CD4-positive, alpha-beta memory T cell (primary cell): ENCODE measurements around the gene PPTC7. TPM values are rescaled to one million over a fixed set of nuclear protein-coding genes. Genes with fewer than 3 reads are reported as not detected.

ENCODE experiments used
- CTCF ChIA-PET: fragments of 350-600 bp; sonication (Branson Sonifier 250); formaldehyde crosslinking; loops from one replicate; lab custom pipeline; 2021; ENCODE audit warnings: inconsistent platforms; ENCODE audit not compliant: partially characterized antibody; lab: Charles Lee
- POLR2A ChIA-PET: fragments of 350-600 bp; sonication (Branson Sonifier 250); formaldehyde crosslinking; loops from one replicate; lab custom pipeline; 2021; ENCODE audit not compliant: partially characterized antibody; lab: Charles Lee
- DNase-seq, 5 donors: peaks; one replicate each; pipeline versions ENCODE4 v3.0.0 to v3.0.0-alpha.2; 2020 to 2022; ENCODE audit warnings: mixed read lengths in 1 of 5
- H3K27ac ChIP-seq: one replicate; pipeline ENCODE4 v1.7.0; 2013; ENCODE audit warnings: low read depth, low read length
- H3K27me3 ChIP-seq: 2 replicates; pipeline ENCODE4 v1.7.0; 2013; ENCODE audit warnings: mild to moderate bottlenecking, low read length, moderate library complexity; ENCODE audit not compliant: insufficient read depth
- H3K36me3 ChIP-seq: 2 replicates; pipeline ENCODE4 v1.7.0; 2013; ENCODE audit warnings: mild to moderate bottlenecking, low read length, moderate library complexity; ENCODE audit not compliant: insufficient read depth
- H3K4me1 ChIP-seq: 2 replicates; pipeline ENCODE4 v1.7.0; 2013; ENCODE audit warnings: mild to moderate bottlenecking, low read length, moderate library complexity; ENCODE audit not compliant: insufficient read depth
- H3K4me3 ChIP-seq, 2 donors: one replicate each; pipeline ENCODE4 v1.7.0; 2013; ENCODE audit warnings: low read length in 2 of 2, mild to moderate bottlenecking in 1 of 2
- H3K9me3 ChIP-seq, 2 donors: one replicate each; pipeline ENCODE4 v1.7.0; 2013; ENCODE audit warnings: low read length in 2 of 2, control low read depth in 1 of 2; ENCODE audit not compliant: control insufficient read depth in 1 of 2
- H3K27ac Mint-ChIP-seq, 7 donors: one replicate each; pipeline ENCODE4 v1.8.0; 2020 to 2021; ENCODE audit warnings: mixed read lengths in 7 of 7, mild to moderate bottlenecking in 6 of 7, inconsistent platforms in 3 of 7, moderate library complexity in 3 of 7
- H3K27me3 Mint-ChIP-seq, 2 donors: one replicate each; pipeline ENCODE4 v1.8.0; 2020 to 2021; ENCODE audit warnings: mixed read lengths in 2 of 2
- H3K36me3 Mint-ChIP-seq, 2 donors: one replicate each; pipeline ENCODE4 v1.8.0; 2020 to 2021; ENCODE audit warnings: mixed read lengths in 2 of 2, inconsistent platforms in 1 of 2, mild to moderate bottlenecking in 1 of 2
- H3K4me1 Mint-ChIP-seq, 4 donors: one replicate each; pipeline ENCODE4 v1.8.0; 2020 to 2021; ENCODE audit warnings: mixed read lengths in 4 of 4, mild to moderate bottlenecking in 1 of 4
- H3K4me3 Mint-ChIP-seq, 8 donors: one replicate each; pipeline ENCODE4 v1.8.0; 2020 to 2021; ENCODE audit warnings: mixed read lengths in 8 of 8, mild to moderate bottlenecking in 7 of 8, moderate library complexity in 6 of 8, inconsistent platforms in 3 of 8
- H3K9me3 Mint-ChIP-seq, 8 donors: one replicate each; pipeline ENCODE4 v1.8.0; 2020 to 2021; ENCODE audit warnings: mixed read lengths in 8 of 8, mild to moderate bottlenecking in 5 of 8, inconsistent platforms in 3 of 8, moderate library complexity in 1 of 8
- intact Hi-C: fragments of 100-400 bp; cut with micrococcal nuclease; formaldehyde crosslinking; loops from one replicate; pipeline ENCODE4 v1.15.1; 2023
- polyA plus RNA-seq, 2 donors: library from polyadenylated mRNA; unstranded; fragments of 300-500 nt; fragmentation: Illumina TruSeq; gene quantifications; one replicate each; pipeline ENCODE4 v1.2.3, GENCODE V29; 2021
- total RNA-seq, 2 experiments: library from RNA; stranded (reverse); gene quantifications; one replicate each; pipeline ENCODE4 v1.2.3, GENCODE V29; 2021

PPTC7 gene
- total and polyA plus RNA-seq, 4 experiments from 2014 or later = 4.7 to 35.6 (median 22.6) TPM

DNA sequence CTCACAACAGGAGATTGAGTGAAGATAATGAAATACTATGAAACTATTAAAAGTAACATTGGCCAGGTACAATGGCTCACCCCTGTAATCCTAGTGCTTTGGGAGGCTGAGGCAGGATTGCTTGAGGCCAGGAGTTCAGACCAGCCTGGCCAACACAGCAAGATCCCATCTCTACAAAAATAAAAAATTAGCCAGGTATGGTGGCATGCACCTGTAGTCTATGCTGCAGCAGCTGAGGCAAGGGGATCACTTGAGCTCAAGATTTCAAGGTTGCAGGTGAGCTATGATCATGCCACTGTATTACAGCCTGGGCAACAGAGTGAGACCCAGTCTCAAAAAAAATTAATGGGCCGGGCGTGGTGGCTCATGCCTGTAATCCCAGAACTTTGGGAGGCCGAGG lies 66.1 kb downstream of the PPTC7 start:
- no peak overlapping the region for H3K27ac Mint-ChIP-seq
- H3K27me3 Mint-ChIP-seq = no peaks in the 10 kb centered on the region
- Histone ChIP-seq H3K4me3 (no peak overlapping the region), H3K27me3 (no peaks in the 10 kb centered on the region), H3K27ac (no peak overlapping the region), H3K4me1 (peaks cover 9% of the 10 kb centered on the region), H3K36me3 (no peaks in the 10 kb centered on the region), H3K9me3 (no peaks in the 10 kb centered on the region)
- no peak for DNase-seq
- no peaks in the 10 kb centered on the region for H3K9me3 Mint-ChIP-seq
- H3K4me1 Mint-ChIP-seq = peaks cover 3 to 5% (median 5%) of the 10 kb centered on the region in 4 donors
- POLR2A ChIA-PET = no interaction called here
- H3K36me3 Mint-ChIP-seq = no peaks in the 10 kb centered on the region
- no peak overlapping the region for H3K4me3 Mint-ChIP-seq
- CTCF ChIA-PET = interaction anchor here (0.7 to 8.1 kb wide), 3 partner anchors 9 to 85 kb away, joined by 3 to 157 read pairs (median 3); no protein-coding TSS in a partner anchor
- intact Hi-C loops = no loop called here

DNA sequence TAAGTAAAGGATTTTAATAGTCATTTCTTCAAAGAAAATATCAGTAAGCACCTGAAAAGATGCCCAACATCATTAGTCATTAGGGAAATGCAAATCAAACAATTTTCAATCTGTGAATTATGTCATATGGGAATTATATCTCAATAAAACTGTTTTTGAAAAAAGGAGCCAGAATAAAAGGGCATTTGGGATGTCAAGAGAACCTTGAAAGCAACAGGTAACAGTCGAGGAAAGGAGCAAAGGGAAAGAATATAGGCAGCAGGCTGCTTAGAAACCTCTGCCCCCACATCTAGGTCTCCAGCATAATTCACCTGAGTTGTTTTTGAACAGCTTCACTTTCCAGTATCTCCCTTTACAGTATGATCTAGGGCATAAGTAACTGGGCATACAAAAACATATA lies 68.8 kb downstream of the PPTC7 start:
- Mint-ChIP-seq H3K9me3 (no peaks in the 10 kb centered on the region), H3K4me1 (peaks cover 0 to 1% (median 0%) of the 10 kb centered on the region in 4 donors), H3K27me3 (no peaks in the 10 kb centered on the region), H3K4me3 (no peak overlapping the region), H3K36me3 (no peaks in the 10 kb centered on the region), H3K27ac (no peak overlapping the region)
- no peaks in the 10 kb centered on the region for H3K36me3 ChIP-seq
- intact Hi-C loops = no loop called here
- H3K4me3 ChIP-seq = no peak overlapping the region
- ChIA-PET CTCF (interaction anchor here (0.9 to 8.1 kb wide), 5 partner anchors 11 to 88 kb away, joined by 3 to 157 read pairs (median 6); partner anchors contain the start of genes ARPC3, FAM216A and GPN3), POLR2A (no interaction called here)
- H3K9me3 ChIP-seq = no peaks in the 10 kb centered on the region
- H3K4me1 ChIP-seq = no peaks in the 10 kb centered on the region
- H3K27ac ChIP-seq = no peak overlapping the region
- no peak for DNase-seq
- no peaks in the 10 kb centered on the region for H3K27me3 ChIP-seq

DNA sequence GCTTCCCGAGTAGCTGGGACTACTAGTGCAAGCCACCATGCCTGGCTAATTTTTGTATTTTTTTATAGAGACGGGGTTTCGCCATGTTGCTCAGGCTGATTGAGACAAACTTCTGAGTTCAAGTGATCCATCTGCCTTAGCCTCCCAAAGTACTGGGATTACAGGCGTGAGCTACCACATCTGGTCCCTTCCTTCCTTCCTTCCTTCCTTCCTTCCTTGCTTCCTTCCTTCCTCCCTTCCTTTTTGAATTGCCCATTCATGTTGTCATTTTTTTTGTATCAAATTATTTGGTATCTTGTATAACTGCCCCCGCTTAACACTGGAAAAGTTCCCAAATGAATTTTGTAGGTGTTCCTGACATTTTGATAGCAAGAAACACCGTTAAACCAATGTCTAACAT lies 69.3 kb downstream of the PPTC7 start:
- H3K4me1 Mint-ChIP-seq = peaks cover 0 to 1% (median 0%) of the 10 kb centered on the region in 4 donors
- intact Hi-C loops = loop anchor here (2.0 kb wide), 1 partner anchor 45 kb away; the partner anchor contains the start of genes FAM216A and GPN3

DNA sequence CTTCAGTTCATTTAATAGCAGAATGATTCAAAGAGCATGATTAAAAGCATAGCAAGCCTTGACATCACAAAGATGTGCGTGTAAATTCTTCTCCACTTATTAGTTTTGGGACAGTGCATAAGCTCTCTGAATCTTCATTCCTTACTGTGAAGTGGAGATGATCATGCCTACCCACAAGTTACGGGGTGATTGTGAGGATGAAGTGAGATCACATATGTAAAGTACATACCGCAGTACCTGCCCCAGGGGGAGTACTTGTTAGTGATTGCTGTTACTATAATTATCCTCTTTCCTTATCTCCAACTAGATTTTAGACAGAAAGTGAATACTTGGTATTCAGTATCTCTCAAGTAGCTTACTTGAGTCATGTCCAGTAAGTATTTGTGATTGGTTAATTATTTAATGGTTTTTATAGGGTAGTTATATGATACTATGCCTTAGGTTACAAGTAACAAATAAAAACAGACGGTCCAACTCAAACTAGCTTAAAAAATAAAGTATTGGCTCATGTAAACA lies 75.0 kb downstream of the PPTC7 start:
- H3K27ac ChIP-seq = no peak overlapping the region
- Mint-ChIP-seq H3K4me1 (no peaks in the 10 kb centered on the region), H3K27ac (no peak overlapping the region), H3K9me3 (no peaks in the 10 kb centered on the region), H3K4me3 (no peak overlapping the region), H3K36me3 (no peaks in the 10 kb centered on the region), H3K27me3 (no peaks in the 10 kb centered on the region)
- no peak overlapping the region for H3K4me3 ChIP-seq
- H3K27me3 ChIP-seq = no peaks in the 10 kb centered on the region
- DNase-seq = no peak
- POLR2A ChIA-PET = interaction anchor here (0.8 to 1.1 kb wide), 3 partner anchors 11 to 113 kb away, joined by 3 to 4 read pairs (median 3); no protein-coding TSS in a partner anchor
- CTCF ChIA-PET = interaction anchor here (0.8 to 2.3 kb wide), 9 partner anchors 9 to 319 kb away, joined by 3 to 10 read pairs (median 4); partner anchors contain the start of gene FAM216A
- no peaks in the 10 kb centered on the region for H3K9me3 ChIP-seq
- intact Hi-C loops = no loop called here
- no peaks in the 10 kb centered on the region for H3K4me1 ChIP-seq
- no peaks in the 10 kb centered on the region for H3K36me3 ChIP-seq

More for the DNA sequence above, 69.3 kb downstream of the PPTC7 start:
- H3K36me3 ChIP-seq = no peaks in the 10 kb centered on the region
- no peaks in the 10 kb centered on the region for H3K4me1 ChIP-seq
- Mint-ChIP-seq H3K27me3 (no peaks in the 10 kb centered on the region), H3K36me3 (no peaks in the 10 kb centered on the region), H3K27ac (no peak overlapping the region), H3K4me3 (no peak overlapping the region), H3K9me3 (no peaks in the 10 kb centered on the region)
- no peaks in the 10 kb centered on the region for H3K9me3 ChIP-seq
- no peaks in the 10 kb centered on the region for H3K27me3 ChIP-seq
- H3K4me3 ChIP-seq = no peak overlapping the region
- ChIA-PET CTCF (interaction anchor here (0.9 to 8.1 kb wide), 14 partner anchors 10 to 314 kb away, joined by 3 to 157 read pairs (median 4); partner anchors contain the start of genes ARPC3, FAM216A and GPN3), POLR2A (interaction anchor here (1.0 to 1.5 kb wide), 5 partner anchors 10 to 86 kb away, joined by 3 to 7 read pairs (median 4); partner anchors contain the start of genes FAM216A, GPN3, RAD9B and VPS29)
- no peak overlapping the region for H3K27ac ChIP-seq
- DNase-seq = no peak

DNA sequence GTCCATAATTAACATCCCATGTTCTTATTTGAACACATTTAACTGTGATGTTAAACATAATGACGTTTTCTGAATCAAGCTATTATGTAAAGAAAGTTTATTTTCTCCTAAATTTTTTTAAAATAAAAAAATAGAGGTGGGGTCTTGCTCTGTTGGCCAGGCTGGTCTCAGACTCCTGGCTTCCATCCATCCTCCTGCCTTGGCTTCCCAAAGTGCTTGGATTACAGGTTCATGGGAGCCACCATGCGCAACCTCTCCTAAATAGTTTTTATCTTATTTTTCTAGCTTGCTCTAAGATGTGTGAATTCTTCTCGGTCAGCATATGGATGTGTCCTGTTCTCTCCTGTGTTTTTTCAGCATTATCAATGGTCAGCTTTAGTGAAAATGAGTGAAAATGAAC lies 77.8 kb downstream of the PPTC7 start:
- Histone ChIP-seq H3K9me3 (no peaks in the 10 kb centered on the region), H3K36me3 (no peaks in the 10 kb centered on the region), H3K27me3 (no peaks in the 10 kb centered on the region), H3K4me1 (peaks cover 14% of the 10 kb centered on the region), H3K4me3 (no peak overlapping the region), H3K27ac (no peak overlapping the region)
- ChIA-PET CTCF (interaction anchor here (0.6 to 1.1 kb wide), 2 partner anchors 94 to 97 kb away, joined by 4 read pairs; no protein-coding TSS in a partner anchor), POLR2A (no interaction called here)
- H3K27ac Mint-ChIP-seq = no peak overlapping the region
- H3K36me3 Mint-ChIP-seq = peaks cover 0 to 10% of the 10 kb centered on the region in 2 donors
- H3K4me3 Mint-ChIP-seq = no peak overlapping the region
- peaks cover 10 to 24% (median 17%) of the 10 kb centered on the region in 4 donors for H3K4me1 Mint-ChIP-seq
- no peak for DNase-seq
- H3K9me3 Mint-ChIP-seq = peaks cover 0 to 2% (median 0%) of the 10 kb centered on the region in 8 donors
- H3K27me3 Mint-ChIP-seq = no peaks in the 10 kb centered on the region
- intact Hi-C loops = no loop called here

DNA sequence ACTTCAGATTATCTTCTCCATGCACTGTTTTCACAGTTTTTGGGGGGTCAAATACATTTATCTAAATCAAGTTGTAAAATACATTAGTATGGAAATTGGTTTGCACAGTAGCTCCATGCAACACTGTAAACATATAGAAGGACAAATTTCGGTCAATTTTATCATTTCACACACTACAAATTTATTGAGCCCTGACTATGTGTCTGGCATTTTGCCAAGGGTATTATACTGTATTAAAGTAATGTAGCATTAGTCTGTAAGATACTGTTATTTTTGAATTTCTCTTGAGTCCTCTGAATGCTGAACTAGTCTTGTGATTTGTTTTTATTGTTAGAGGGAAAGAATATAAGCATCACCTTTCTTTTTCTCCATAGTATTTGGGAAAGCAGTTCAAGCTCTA lies 79.7 kb downstream of the PPTC7 start:
- H3K9me3 ChIP-seq = no peaks in the 10 kb centered on the region
- H3K27ac ChIP-seq = no peak overlapping the region
- no peak overlapping the region for H3K4me3 ChIP-seq
- H3K36me3 ChIP-seq = no peaks in the 10 kb centered on the region
- Mint-ChIP-seq H3K4me3 (peak overlapping the region in 3 of 8 donors; percentile 32 to 43 (median 38)), H3K9me3 (peaks cover 0 to 2% (median 0%) of the 10 kb centered on the region in 8 donors), H3K4me1 (peaks cover 19 to 39% (median 30%) of the 10 kb centered on the region in 4 donors), H3K27ac (peak overlapping the region in 4 of 7 donors; percentile 89 to 97 (median 93)), H3K27me3 (no peaks in the 10 kb centered on the region), H3K36me3 (peaks cover 0 to 10% of the 10 kb centered on the region in 2 donors)
- intact Hi-C loops = loop anchor here (2.0 to 5.0 kb wide), 4 partner anchors 109 to 384 kb away; partner anchors contain the start of genes ATP2A2 and TCTN1
- H3K27me3 ChIP-seq = no peaks in the 10 kb centered on the region
- ChIA-PET POLR2A (interaction anchor here (0.8 to 4.0 kb wide), 6 partner anchors 10 to 99 kb away, joined by 3 to 36 read pairs (median 4); partner anchors contain the start of genes ARPC3, FAM216A and GPN3), CTCF (interaction anchor here (1.1 to 7.2 kb wide), 5 partner anchors 10 to 116 kb away, joined by 3 to 43 read pairs (median 6); partner anchors contain the start of genes ARPC3, FAM216A and GPN3)
- H3K4me1 ChIP-seq = peaks cover 33% of the 10 kb centered on the region
- DNase-seq = no peak
